ENCODE results near the gene LPAR5. TPM values are rescaled to one million over a fixed set of nuclear protein-coding genes. Genes with fewer than 3 reads are reported as not detected.

LPAR5 gene
- 2.6 TPM for total RNA-seq

- no peak for DNase-seq
These were observed at the start of gene LPAR5 for GRCh38 chr12:6635856-6636531. TSS of gene LPAR5 (minus strand) at chr12:6635959. CDS start at chr12:6621248, 14,711 bp downstream.

- DNase-seq = peak; percentile 51
These were observed 48.9 kb upstream of the LPAR5 start for GRCh38 chr12:6684609-6685008.

- DNase-seq = no peak
These were observed 41.2 kb upstream of the LPAR5 start for GRCh38 chr12:6676962-6677361.

- no peak for DNase-seq
These were observed 36.4 kb upstream of the LPAR5 start for GRCh38 chr12:6672143-6672542.

GRCh38 chr12:6667559-6668210 is 31.9 kb upstream of the LPAR5 start:
- peak; percentile 12 for DNase-seq

- no peak for DNase-seq
These were observed 30.5 kb upstream of the LPAR5 start for GRCh38 chr12:6666211-6666610.

- no peak for DNase-seq
These were observed 29.1 kb upstream of the LPAR5 start for GRCh38 chr12:6664902-6665301.

GRCh38 chr12:6662906-6663742 is 27.4 kb upstream of the LPAR5 start, which contains the start of gene ING4:
TSS of gene ING4 (minus strand) at chr12:6663119. CDS start at chr12:6663101, 18 bp downstream.
- peak; percentile 100 for DNase-seq

- no peak for DNase-seq
These were observed 26.8 kb upstream of the LPAR5 start for GRCh38 chr12:6662602-6662905.

GRCh38 chr12:6653987-6654386 is 18.2 kb upstream of the LPAR5 start:
- no peak for DNase-seq

- DNase-seq = no peak
These were observed 17.6 kb upstream of the LPAR5 start for GRCh38 chr12:6653342-6653741.

- DNase-seq = no peak
These were observed 16.6 kb upstream of the LPAR5 start for GRCh38 chr12:6652391-6652790.

- DNase-seq = no peak
These were observed 15.1 kb upstream of the LPAR5 start for GRCh38 chr12:6650832-6651231.

GRCh38 chr12:6647083-6647604 is 11.4 kb upstream of the LPAR5 start, which contains the start of gene ACRBP:
TSS of gene ACRBP (minus strand) at chr12:6647432. CDS start at chr12:6647366, 66 bp downstream.
- DNase-seq = peak; percentile 82

- DNase-seq = no peak
These were observed 10.7 kb upstream of the LPAR5 start for GRCh38 chr12:6646276-6647082.

- peak; percentile 67 for DNase-seq
These were observed 9.1 kb upstream of the LPAR5 start for GRCh38 chr12:6644903-6645302.

GRCh38 chr12:6644257-6644596 is 8.5 kb upstream of the LPAR5 start:
- no peak for DNase-seq

GRCh38 chr12:6643569-6644256 is 8.0 kb upstream of the LPAR5 start:
- DNase-seq = no peak

- no peak for DNase-seq
These were observed 5.4 kb upstream of the LPAR5 start for GRCh38 chr12:6641131-6641530.

GRCh38 chr12:6640497-6640896 is 4.7 kb upstream of the LPAR5 start:
- no peak for DNase-seq

GRCh38 chr12:6639151-6639801 is 3.5 kb upstream of the LPAR5 start:
- DNase-seq = no peak

All from tongue (tissue), 2 donors.